Keratinocyte (primary cell): Measurements from ENCODE around the gene CERS4. TPM values are rescaled to one million over a fixed set of nuclear protein-coding genes. Genes with fewer than 3 reads are reported as not detected.

Experiments used
- DNase-seq: peaks from one replicate; pipeline ENCODE4 v3.0.0-alpha.2; 2011; ENCODE audit warnings: low read depth, missing footprints, low spot score
- FAIRE-seq: peaks from 2 replicates; lab custom pipeline; 2011; peaks lifted over from hg19 to GRCh38; lab: Jason Lieb, UNC
- H2AFZ ChIP-seq: 2 replicates; pipeline ENCODE4 v1.6.0; 2012; ENCODE audit warnings: low read length, control low read depth, inconsistent platforms; ENCODE audit not compliant: control insufficient read depth
- H3K27ac ChIP-seq: 2 replicates; pipeline ENCODE4 v1.5.1; 2011; ENCODE audit warnings: low read length; ENCODE audit not compliant: control insufficient read depth, insufficient read depth
- H3K27me3 ChIP-seq: 3 replicates; pipeline ENCODE4 v1.6.0; 2011; ENCODE audit warnings: low read length; ENCODE audit not compliant: control insufficient read depth, insufficient read depth; ENCODE audit errors: extremely low read depth
- H3K36me3 ChIP-seq, 2 experiments: 2 replicates in 1 of 2; 3 replicates in 1 of 2; pipeline ENCODE4 v1.5.1; 2011; ENCODE audit warnings: low read length in 2 of 2, mild to moderate bottlenecking in 1 of 2; ENCODE audit not compliant: control insufficient read depth in 2 of 2, insufficient read depth in 2 of 2; ENCODE audit errors: extremely low read depth in 1 of 2
- H3K4me1 ChIP-seq: 3 replicates; pipeline ENCODE4 v1.5.1; 2011; ENCODE audit warnings: low read length; ENCODE audit not compliant: control insufficient read depth, insufficient read depth; ENCODE audit errors: extremely low read depth
- H3K4me2 ChIP-seq: 3 replicates; pipeline ENCODE4 v1.6.0; 2011; ENCODE audit warnings: low read depth, low read length; ENCODE audit not compliant: control insufficient read depth, insufficient read depth; ENCODE audit errors: extremely low read depth
- H3K4me3 ChIP-seq, 3 experiments: fragments of 200-600 bp in 1 of 3; sonication (generic) in 1 of 3; 2 replicates in 2 of 3; 3 replicates in 1 of 3; pipeline ENCODE4 v1.5.1; 2011 to 2016; ENCODE audit warnings: low read length in 3 of 3, mild to moderate bottlenecking in 3 of 3, control low read depth in 2 of 3, inconsistent platforms in 1 of 3, low read depth in 1 of 3, mixed read lengths in 1 of 3, mixed run types in 1 of 3, moderate library complexity in 1 of 3; ENCODE audit not compliant: control insufficient read depth in 2 of 3, insufficient read depth in 2 of 3; ENCODE audit errors: extremely low read depth in 1 of 3
- H3K79me2 ChIP-seq: 2 replicates; pipeline ENCODE4 v1.6.0; 2012; ENCODE audit warnings: low read length; ENCODE audit not compliant: control insufficient read depth, insufficient read depth
- H3K9ac ChIP-seq: 3 replicates; pipeline ENCODE4 v1.6.0; 2011; ENCODE audit warnings: low read length; ENCODE audit not compliant: control insufficient read depth, insufficient read depth; ENCODE audit errors: extremely low read depth
- H3K9me1 ChIP-seq: 3 replicates; pipeline ENCODE4 v1.6.0; 2011; ENCODE audit warnings: low read length; ENCODE audit not compliant: control insufficient read depth, insufficient read depth; ENCODE audit errors: extremely low read depth
- H3K9me3 ChIP-seq: 2 replicates; pipeline ENCODE4 v1.5.1; 2012; ENCODE audit warnings: low read depth, low read length; ENCODE audit not compliant: control insufficient read depth
- H4K20me1 ChIP-seq: 3 replicates; pipeline ENCODE4 v1.6.0; 2011; ENCODE audit warnings: low read length; ENCODE audit not compliant: control insufficient read depth, insufficient read depth; ENCODE audit errors: extremely low read depth
- CTCF ChIP-seq, 3 experiments: IDR thresholded peaks in 1 of 3; conservative IDR thresholded peaks in 1 of 3; optimal IDR thresholded peaks in 1 of 3; 2 replicates in 2 of 3; 3 replicates in 1 of 3; pipeline versions ENCODE3 to v1.5.1; 2011; ENCODE audit warnings: low read length in 3 of 3, mild to moderate bottlenecking in 3 of 3, moderate library complexity in 2 of 3, control low read depth in 1 of 3, inconsistent platforms in 1 of 3; ENCODE audit not compliant: insufficient read depth in 2 of 3; ENCODE audit errors: extremely low read depth in 1 of 3
- EZH2 ChIP-seq: IDR thresholded peaks from one replicate; pipeline ENCODE4 v1.6.1; 2012; ENCODE audit warnings: inconsistent platforms, mild to moderate bottlenecking, low read length, moderate library complexity
- dilution Hi-C: fragments of 300-500 bp; cut with MboI; formaldehyde crosslinking; loops from one replicate; pipeline ENCODE4 v1.7.0; 2020; ENCODE audit warnings: low sequenced_read_pairs; ENCODE audit not compliant: extremely low pct_ligation_motif_present
- polyA plus RNA-seq, 5 experiments: library from polyadenylated mRNA; depleted of rRNA in 3 of 5; stranded (reverse) in 3 of 5; stranded (forward) in 1 of 5; unstranded in 1 of 5; fragments of >200 nt; gene quantifications; 1 replicate in 1 of 5; 2 replicates in 3 of 5; 3 replicates in 1 of 5; pipeline versions ENCODE4 v1.2.1 to v1.2.3, GENCODE V29; 2011 to 2012; ENCODE audit warnings: missing spikeins in 2 of 5, low read depth in 1 of 5, low replicate concordance in 1 of 5

The CERS4 gene
- polyA plus RNA-seq, 1 donor (not counting 4 experiments of a cell fraction or from before 2014, with no cell fraction given) = 19.8 TPM

- Histone ChIP-seq H3K27ac (no peak overlapping the region), H3K27me3 (no peaks in the 10 kb centered on the region), H3K9ac (no peak overlapping the region), H3K4me1 (peaks cover 23% of the 10 kb centered on the region), H3K79me2 (no peaks in the 10 kb centered on the region), H4K20me1 (no peaks in the 10 kb centered on the region), H2AFZ (no peak overlapping the region), H3K9me1 (no peaks in the 10 kb centered on the region), H3K4me3 (no peak overlapping the region), H3K36me3 (no peaks in the 10 kb centered on the region), H3K9me3 (peaks cover 7% of the 10 kb centered on the region), H3K4me2 (no peak overlapping the region)
- no peak for TF ChIP-seq CTCF (optimal IDR thresholded peaks at IDR 0.05 in 1 of 3, IDR thresholded peaks at IDR 0.05 in 1 of 3, conservative IDR thresholded peaks at IDR 0.05 in 1 of 3; ENCODE audit: extremely low read depth in 1 of 3, insufficient read depth in 2 of 3, low read length in 3 of 3)
- TF ChIP-seq EZH2 = no peak
- no peak for DNase-seq
- no peak for FAIRE-seq
- dilution Hi-C loops = no loop called here
These were observed 33.1 kb downstream of the CERS4 start for GRCh38 chr19:8242211-8242821.

DNA sequence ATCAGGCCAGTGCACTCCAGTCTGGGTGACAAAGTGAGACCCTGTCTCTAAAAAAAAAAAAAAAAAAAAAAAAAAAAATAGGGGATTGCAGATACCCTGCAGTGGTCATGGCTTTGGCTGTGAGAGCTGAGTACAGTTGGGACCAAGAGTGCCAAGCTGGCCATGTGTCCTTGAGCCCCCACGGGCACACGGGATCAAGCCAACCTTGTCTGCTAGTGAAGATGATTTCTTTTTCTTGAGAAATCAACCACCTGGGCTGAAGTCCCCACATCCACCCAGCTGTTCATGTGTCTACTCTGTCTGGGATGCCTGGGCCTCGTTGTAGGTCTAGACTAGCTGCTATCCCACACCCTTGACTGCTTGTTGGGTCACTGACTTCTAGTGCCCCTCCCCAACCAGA lies 34.0 kb downstream of the CERS4 start:
- no peak overlapping the region for H3K4me3 ChIP-seq
- no peak overlapping the region for H3K9ac ChIP-seq
- no peaks in the 10 kb centered on the region for H3K27me3 ChIP-seq
- no peaks in the 10 kb centered on the region for H3K9me1 ChIP-seq
- FAIRE-seq (no peak), DNase-seq (no peak)
- dilution Hi-C loops = no loop called here
- H3K9me3 ChIP-seq = peaks cover 7% of the 10 kb centered on the region
- H3K27ac ChIP-seq = no peak overlapping the region
- no peaks in the 10 kb centered on the region for H4K20me1 ChIP-seq
- H3K79me2 ChIP-seq = no peaks in the 10 kb centered on the region
- peaks cover 18% of the 10 kb centered on the region for H3K4me1 ChIP-seq
- no peaks in the 10 kb centered on the region for H3K36me3 ChIP-seq
- no peak overlapping the region for H3K4me2 ChIP-seq
- TF ChIP-seq CTCF (optimal IDR thresholded peaks at IDR 0.05 in 1 of 3, IDR thresholded peaks at IDR 0.05 in 1 of 3, conservative IDR thresholded peaks at IDR 0.05 in 1 of 3; ENCODE audit: extremely low read depth in 1 of 3, insufficient read depth in 2 of 3, low read length in 3 of 3) = no peak
- no peak for TF ChIP-seq EZH2
- no peak overlapping the region for H2AFZ ChIP-seq
